Upper lobe of right lung (tissue), 1 donor: ENCODE data around the gene IPPK. TPM values are rescaled to one million over a fixed set of nuclear protein-coding genes. Genes with fewer than 3 reads are reported as not detected.

Experiments used
- ATAC-seq: fragments of 200-7000 bp; cut with Tn5 transposase; one replicate; pipeline ENCODE4 v1.9.1; 2020; ENCODE audit warnings: mild to moderate bottlenecking, moderate library complexity
- DNase-seq: peaks from one replicate; pipeline ENCODE4 v3.0.0-alpha.2; 2020
- H3K27ac ChIP-seq: fragments of 200-600 bp; one replicate; pipeline ENCODE4 v1.8.0; 2022
- H3K27me3 ChIP-seq: fragments of 200-600 bp; one replicate; pipeline ENCODE4 v1.8.0; 2022; ENCODE audit warnings: mild to moderate bottlenecking
- H3K36me3 ChIP-seq: fragments of 200-600 bp; one replicate; pipeline ENCODE4 v1.8.0; 2022
- H3K4me1 ChIP-seq: fragments of 200-600 bp; one replicate; pipeline ENCODE4 v1.8.0; 2022
- H3K4me3 ChIP-seq: fragments of 200-600 bp; one replicate; pipeline ENCODE4 v1.8.0; 2022; ENCODE audit warnings: mild to moderate bottlenecking
- H3K9me3 ChIP-seq: fragments of 200-600 bp; one replicate; pipeline ENCODE4 v1.8.0; 2022
- CTCF ChIP-seq: fragments of 200-600 bp; IDR thresholded peaks from one replicate; pipeline ENCODE4 v1.8.0; 2022; ENCODE audit warnings: antibody characterized with exemption
- intact Hi-C: fragments of 100-400 bp; cut with DNase I; formaldehyde crosslinking; loops from one replicate; pipeline ENCODE4 v1.11.0; 2022
- total RNA-seq: library from RNA; stranded (reverse); fragmentation: NEBNext Ultra II Directional; extraction: Animal tissue kit (Norgen Biotek cat#: 25700); gene quantifications from one replicate; pipeline ENCODE4 v1.2.1, GENCODE V29; 2021
- donor health status: DM: no; HTN: yes; CAD: no; lungs with severe emphysema.

Gene IPPK
- total RNA-seq, 1 donor from 2014 or later = 9.6 TPM

GRCh38 chr9:92663951-92664350 is 6.0 kb downstream of the IPPK start:
- no peak for TF ChIP-seq CTCF
- DNase-seq = peak; percentile 34
- no peak overlapping the region for H3K27ac ChIP-seq
- no peak for ATAC-seq
- peaks cover 4% of the 10 kb centered on the region for H3K36me3 ChIP-seq
- intact Hi-C loops = no loop called here
- no peak overlapping the region for H3K4me3 ChIP-seq
- peaks cover 7% of the 10 kb centered on the region for H3K4me1 ChIP-seq
- no peaks in the 10 kb centered on the region for H3K27me3 ChIP-seq
- no peaks in the 10 kb centered on the region for H3K9me3 ChIP-seq

GRCh38 chr9:92663126-92663525 is 6.8 kb downstream of the IPPK start:
- Histone ChIP-seq H3K4me1 (no peaks in the 10 kb centered on the region), H3K36me3 (peaks cover 6% of the 10 kb centered on the region), H3K9me3 (no peaks in the 10 kb centered on the region), H3K27ac (no peak overlapping the region), H3K27me3 (no peaks in the 10 kb centered on the region), H3K4me3 (no peak overlapping the region)
- ATAC-seq (no peak), DNase-seq (peak; percentile 20)
- intact Hi-C loops = no loop called here
- no peak for TF ChIP-seq CTCF

- Histone ChIP-seq H3K4me3 (no peak overlapping the region), H3K36me3 (peaks cover 9% of the 10 kb centered on the region), H3K27ac (no peak overlapping the region), H3K4me1 (no peaks in the 10 kb centered on the region), H3K27me3 (no peaks in the 10 kb centered on the region), H3K9me3 (no peaks in the 10 kb centered on the region)
- ATAC-seq (no peak), DNase-seq (no peak)
- TF ChIP-seq CTCF = no peak
- intact Hi-C loops = no loop called here
Measured at GRCh38 chr9:92661743-92662142, 8.2 kb downstream of the IPPK start.

GRCh38 chr9:92661127-92661526 is 8.8 kb downstream of the IPPK start:
- no peak for TF ChIP-seq CTCF
- DNase-seq (no peak), ATAC-seq (no peak)
- no peak overlapping the region for H3K4me3 ChIP-seq
- H3K27me3 ChIP-seq = no peaks in the 10 kb centered on the region
- no peaks in the 10 kb centered on the region for H3K4me1 ChIP-seq
- no peak overlapping the region for H3K27ac ChIP-seq
- intact Hi-C loops = no loop called here
- peaks cover 12% of the 10 kb centered on the region for H3K36me3 ChIP-seq
- H3K9me3 ChIP-seq = no peaks in the 10 kb centered on the region

GRCh38 chr9:92660266-92660665 is 9.7 kb downstream of the IPPK start:
- H3K4me1 ChIP-seq = no peaks in the 10 kb centered on the region
- no peaks in the 10 kb centered on the region for H3K27me3 ChIP-seq
- intact Hi-C loops = no loop called here
- ATAC-seq (no peak), DNase-seq (no peak)
- no peak overlapping the region for H3K27ac ChIP-seq
- TF ChIP-seq CTCF = no peak
- no peak overlapping the region for H3K4me3 ChIP-seq
- H3K9me3 ChIP-seq = no peaks in the 10 kb centered on the region
- peaks cover 21% of the 10 kb centered on the region for H3K36me3 ChIP-seq

GRCh38 chr9:92659601-92660000 is 10.3 kb downstream of the IPPK start:
- no peak for ATAC-seq
- Histone ChIP-seq H3K27me3 (no peaks in the 10 kb centered on the region), H3K27ac (no peak overlapping the region), H3K9me3 (no peaks in the 10 kb centered on the region), H3K4me3 (no peak overlapping the region), H3K36me3 (peaks cover 24% of the 10 kb centered on the region), H3K4me1 (no peaks in the 10 kb centered on the region)
- no peak for DNase-seq
- intact Hi-C loops = loop anchor here (10.0 kb wide), 1 partner anchor 335 kb away; the partner anchor contains the start of genes CENPP and NOL8
- no peak for TF ChIP-seq CTCF
